Activated CD8-positive, alpha-beta memory T cell treated with anti-CD3 and anti-CD28 coated beads for 4 hours (primary cell): ENCODE results near the gene ALDH7A1.
"Not testable (repeated sequence)": the region's sequence is repeated elsewhere in the genome, so short reads cannot be mapped to it uniquely, and the experiment has no call there.

Experiments used
- DNase-seq, 2 donors: peaks; one replicate each; pipeline ENCODE4 v3.0.0-alpha.2; 2020; ENCODE audit warnings: low read depth in 2 of 2

The ALDH7A1 gene

GRCh38 chr5:126535856-126536545 lies 59.0 kb downstream of the ALDH7A1 start:
- no peak for DNase-seq

DNA sequence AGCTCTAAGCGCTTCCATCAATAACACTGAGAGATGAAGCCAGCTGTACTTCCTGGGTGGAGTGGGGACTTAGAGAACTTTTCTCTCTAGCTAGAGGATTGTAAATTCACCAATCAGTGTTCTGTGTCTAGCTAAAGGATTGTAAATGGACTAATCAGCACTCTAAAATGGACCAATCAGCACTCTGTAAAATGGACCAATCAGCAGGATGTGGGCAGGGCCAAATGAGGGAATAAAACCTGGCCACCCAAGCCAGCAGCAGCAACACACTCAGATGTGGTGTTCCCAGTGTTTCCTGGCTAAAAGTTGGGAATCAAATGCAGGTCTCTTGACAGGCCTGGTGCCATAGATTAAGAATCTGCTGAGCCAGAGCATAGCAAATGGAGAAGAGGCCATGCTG lies 60.5 kb downstream of the ALDH7A1 start:
- DNase-seq: no peak

DNA sequence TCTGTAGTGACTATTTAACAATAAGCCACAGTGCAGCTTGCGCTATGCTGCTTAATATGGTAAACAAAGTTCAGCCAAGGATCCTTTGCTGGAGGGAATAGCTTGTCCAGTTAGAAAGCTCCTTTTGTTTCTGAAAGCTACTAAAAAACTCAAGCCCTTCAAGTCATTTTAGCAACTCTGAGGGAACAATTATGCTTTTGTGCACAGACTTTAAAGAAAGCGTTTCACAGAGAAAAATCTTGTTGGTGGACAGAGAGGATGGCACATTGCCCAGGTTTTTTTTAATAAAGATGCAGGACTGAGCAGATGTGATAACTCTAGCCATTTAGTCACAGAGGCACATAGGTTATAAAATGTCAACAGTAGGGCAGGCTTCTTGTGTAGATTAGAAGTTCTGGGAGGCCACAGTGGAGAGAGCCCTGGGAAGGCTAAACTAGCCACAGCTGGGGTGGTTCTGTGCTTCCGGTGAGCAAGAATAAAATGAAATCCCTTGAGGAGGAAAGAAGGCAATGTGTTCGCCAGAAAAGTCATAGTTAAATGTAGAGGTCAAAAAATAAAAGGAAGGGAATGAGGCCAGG lies 63.4 kb downstream of the ALDH7A1 start:
- DNase-seq: no peak

- no peak for DNase-seq
Measured at GRCh38 chr5:126527892-126528291, 67.1 kb downstream of the ALDH7A1 start.

DNA sequence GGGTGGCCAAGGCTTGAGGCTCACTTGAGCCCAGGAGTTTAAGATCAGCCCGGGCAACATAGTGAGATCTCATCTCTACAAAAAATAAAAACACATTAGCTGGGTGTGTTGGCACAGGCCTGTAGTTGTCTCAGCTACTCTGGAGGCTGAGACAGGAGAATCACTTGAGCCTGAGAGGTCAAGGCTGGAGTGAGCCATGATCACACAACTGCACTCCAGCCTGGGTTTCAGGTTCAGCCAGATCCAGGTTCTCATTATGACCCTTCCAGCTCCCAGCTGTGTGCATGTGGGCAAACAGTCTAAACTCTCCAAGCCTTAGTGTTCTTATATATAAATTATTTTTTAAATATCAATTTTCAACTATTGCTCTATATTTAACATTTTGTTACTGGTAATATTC lies 67.9 kb downstream of the ALDH7A1 start:
- no peak for DNase-seq

DNA sequence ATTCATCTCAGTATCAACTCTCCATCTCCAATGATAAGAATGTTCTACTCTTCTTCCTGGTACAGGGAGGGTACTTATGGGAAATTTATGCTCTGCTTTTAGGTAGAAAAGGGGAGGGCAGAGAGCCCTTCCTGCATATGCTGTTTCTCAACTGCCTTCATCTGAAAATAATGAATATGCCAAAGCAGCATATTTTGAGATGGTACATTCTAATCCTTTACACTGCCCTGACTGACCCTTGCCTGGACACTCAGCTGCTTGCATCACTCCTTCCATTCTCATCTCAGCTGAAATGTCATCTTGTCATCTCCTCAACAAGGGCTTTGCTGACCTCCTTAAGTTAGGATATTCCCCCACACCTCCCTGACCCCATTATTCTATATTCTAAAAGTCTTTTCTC lies 68.5 kb downstream of the ALDH7A1 start:
- no peak for DNase-seq

DNA sequence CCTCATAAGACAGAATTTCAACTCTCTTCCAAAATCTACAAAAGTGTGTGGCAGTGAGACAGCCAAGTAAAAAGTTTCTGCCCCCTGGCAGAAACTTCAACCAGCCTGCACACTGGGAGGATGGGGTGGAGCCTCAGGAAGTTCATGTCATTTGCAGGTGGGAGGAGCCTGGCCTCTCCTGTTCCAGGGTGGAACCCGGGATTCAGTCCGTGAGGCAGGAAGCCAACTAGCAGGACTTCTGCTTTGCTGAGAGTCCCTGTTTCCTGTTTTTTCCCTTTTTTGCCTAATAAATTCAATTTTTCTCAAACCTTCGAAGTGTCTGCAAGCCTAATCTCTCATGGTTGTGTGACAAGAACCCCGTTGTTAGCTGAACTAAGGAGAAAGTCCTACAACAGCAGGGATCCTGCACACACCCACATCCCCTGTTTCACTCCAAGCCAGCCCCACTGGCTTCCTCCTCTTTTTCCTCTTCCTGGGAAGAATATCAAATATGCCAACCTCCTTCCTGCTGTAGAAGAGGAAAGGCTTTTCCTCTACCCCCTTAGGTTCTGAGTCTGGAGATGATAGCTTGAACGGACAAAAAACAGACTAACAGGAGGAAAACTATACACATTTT lies 69.3 kb downstream of the ALDH7A1 start:
- no peak for DNase-seq

DNA sequence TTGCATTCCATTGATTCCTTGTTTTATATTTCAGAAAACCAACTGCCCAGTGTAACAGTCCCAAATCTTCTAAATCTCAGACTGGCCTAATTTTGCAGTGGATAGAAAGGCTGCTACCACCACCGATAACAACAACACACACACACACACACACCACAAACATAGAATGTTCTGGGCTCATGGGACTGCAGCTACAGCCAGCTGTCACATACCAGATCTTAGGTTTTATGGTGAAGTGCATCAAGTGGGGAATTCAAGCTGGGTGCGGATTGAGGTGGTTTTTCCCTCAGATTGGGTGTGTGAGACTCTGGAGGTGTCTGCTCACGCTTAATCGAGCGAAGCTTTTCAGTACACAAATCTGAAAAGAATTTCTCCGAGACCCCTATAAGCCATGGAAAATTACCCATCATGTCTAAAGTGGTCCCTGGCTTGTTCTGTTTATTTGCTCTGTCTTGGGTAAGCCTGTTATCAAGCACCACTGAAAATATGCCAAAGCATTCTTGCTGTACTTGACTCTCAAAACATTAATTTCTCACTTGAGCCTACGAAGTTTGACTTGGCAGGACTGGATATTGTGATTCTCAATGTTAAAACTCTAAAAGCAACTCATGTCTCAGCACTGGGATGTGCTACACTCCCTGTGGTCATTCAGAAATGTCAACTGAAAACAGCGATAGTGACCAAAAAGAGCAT lies 71.1 kb downstream of the ALDH7A1 start:
- DNase-seq: no peak

GRCh38 chr5:126521130-126521529 lies 73.9 kb downstream of the ALDH7A1 start:
- no peak for DNase-seq

DNA sequence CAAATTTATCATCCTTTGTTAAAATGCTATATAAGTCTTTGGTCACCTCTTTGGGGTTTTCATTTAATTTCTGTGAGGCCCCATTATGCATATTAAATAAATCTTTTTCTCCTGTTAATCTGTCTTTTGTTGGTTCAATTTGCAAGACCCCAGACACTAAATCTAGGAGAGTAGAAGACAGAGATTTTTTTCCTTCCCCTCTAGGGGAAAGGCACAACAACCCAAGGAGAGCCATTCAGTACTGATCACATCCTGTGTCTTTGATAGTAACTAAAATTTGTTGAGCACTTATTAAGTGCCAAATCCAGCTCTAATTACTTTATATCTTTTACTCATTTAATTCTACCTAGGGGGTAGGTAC lies 74.4 kb downstream of the ALDH7A1 start:
- no peak for DNase-seq

- DNase-seq: no peak
Measured at GRCh38 chr5:126519637-126520592, 75.1 kb downstream of the ALDH7A1 start.

GRCh38 chr5:126519223-126519622 lies 75.8 kb downstream of the ALDH7A1 start:
- not testable (repeated sequence) for DNase-seq

DNA sequence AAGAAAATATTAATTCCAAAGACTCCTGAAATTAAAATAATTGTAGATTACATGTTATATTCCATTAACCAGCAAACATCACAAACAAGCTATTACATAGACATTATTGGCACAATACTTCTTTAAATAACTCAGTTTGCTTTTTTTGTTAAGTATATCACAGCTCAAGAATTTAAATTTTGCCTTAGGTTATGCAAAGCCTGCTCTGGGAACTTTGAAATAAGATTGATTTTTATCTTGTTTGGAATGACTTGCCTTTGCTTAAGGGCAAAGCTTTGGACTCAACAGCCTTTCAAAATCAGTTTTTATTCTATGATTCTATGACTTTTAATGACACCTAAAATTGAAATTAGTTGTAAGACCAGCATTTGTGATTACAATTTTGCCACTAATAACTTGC lies 78.2 kb downstream of the ALDH7A1 start:
- DNase-seq: no peak

GRCh38 chr5:126516133-126516532 lies 78.9 kb downstream of the ALDH7A1 start:
- DNase-seq: no peak

- no peak for DNase-seq
Measured at GRCh38 chr5:126515337-126515736, 79.7 kb downstream of the ALDH7A1 start.

GRCh38 chr5:126514558-126515141 lies 80.4 kb downstream of the ALDH7A1 start:
- DNase-seq: no peak

DNA sequence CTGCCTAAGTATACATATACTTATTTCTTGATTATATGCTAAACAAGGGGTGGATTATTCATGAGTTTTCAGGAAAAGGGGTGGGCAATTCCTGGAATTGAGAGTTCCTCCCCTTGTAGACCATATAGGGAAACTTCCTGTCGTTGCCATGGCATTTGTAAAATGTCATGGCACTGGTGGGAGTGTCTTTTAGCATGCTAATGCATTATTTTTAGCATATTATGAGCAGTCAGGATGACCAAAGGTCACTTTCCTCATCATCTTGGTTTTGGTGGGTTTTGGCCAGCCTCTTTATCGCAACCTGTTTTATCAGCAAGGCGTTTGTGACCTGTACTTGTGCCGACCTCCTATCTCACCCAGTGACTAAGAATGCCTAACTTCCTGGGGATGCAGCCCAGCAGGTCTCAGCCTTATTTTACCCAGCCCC lies 80.9 kb downstream of the ALDH7A1 start:
- no peak for DNase-seq

- DNase-seq: no peak
Measured at GRCh38 chr5:126513703-126514102, 81.3 kb downstream of the ALDH7A1 start.

DNA sequence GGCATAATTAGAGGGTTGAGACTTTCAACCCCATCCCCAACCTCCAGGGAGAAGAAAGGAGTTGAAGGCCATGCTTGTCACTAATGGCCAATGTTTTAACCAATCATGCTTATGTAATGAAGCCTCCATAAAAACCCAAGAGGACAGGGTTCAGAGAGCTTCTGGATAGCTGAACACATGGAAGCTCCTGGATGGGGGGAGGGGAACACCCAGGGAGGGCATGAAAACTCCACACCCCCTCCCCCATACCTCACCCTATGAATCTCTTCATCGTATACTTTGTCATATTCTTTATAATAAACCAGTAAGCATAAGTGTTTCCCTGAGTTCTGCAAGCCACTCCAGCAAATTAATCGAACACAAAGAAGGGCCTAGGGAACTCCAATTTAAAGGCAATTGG lies 81.7 kb downstream of the ALDH7A1 start:
- DNase-seq: no peak

- no peak for DNase-seq
Measured at GRCh38 chr5:126512451-126512850, 82.6 kb downstream of the ALDH7A1 start.

- DNase-seq: no peak
Measured at GRCh38 chr5:126511961-126512360, 83.1 kb downstream of the ALDH7A1 start.
